ENCODE data around the gene MYOF.
"Not testable (repeated sequence)": the region's sequence is repeated elsewhere in the genome, so short reads cannot be mapped to it uniquely, and the experiment has no call there.

Gene MYOF

GRCh38 chr10:93296151-93296550 is 186.0 kb downstream of the MYOF start:
- no peak for DNase-seq (ENCODE audit: low spot score)

- no peak for DNase-seq (ENCODE audit: low spot score)
Measured at GRCh38 chr10:93293999-93294398, 188.1 kb downstream of the MYOF start.

- DNase-seq (ENCODE audit: low spot score): no peak
Measured at GRCh38 chr10:93290661-93291354, 191.3 kb downstream of the MYOF start.

- DNase-seq (ENCODE audit: low spot score): peak; percentile 94
Measured at GRCh38 chr10:93288679-93289634, 193.2 kb downstream of the MYOF start.

GRCh38 chr10:93287775-93288174 is 194.4 kb downstream of the MYOF start:
- peak; percentile 43 for DNase-seq (ENCODE audit: low spot score)

GRCh38 chr10:93284246-93284645 is 197.9 kb downstream of the MYOF start:
- not testable (repeated sequence) for DNase-seq (ENCODE audit: low spot score)

GRCh38 chr10:93281367-93281720 is 200.8 kb downstream of the MYOF start:
- DNase-seq (ENCODE audit: low spot score): no peak

- peak; percentile 67 for DNase-seq (ENCODE audit: low spot score)
Measured at GRCh38 chr10:93280699-93281366, 201.3 kb downstream of the MYOF start.

- no peak for DNase-seq (ENCODE audit: low spot score)
Measured at GRCh38 chr10:93280121-93280698, 201.9 kb downstream of the MYOF start.

- DNase-seq (ENCODE audit: low spot score): no peak
Measured at GRCh38 chr10:93277360-93277759, 204.8 kb downstream of the MYOF start.

GRCh38 chr10:93274419-93274818 is 207.7 kb downstream of the MYOF start:
- no peak for DNase-seq (ENCODE audit: low spot score)

GRCh38 chr10:93272884-93273675 is 209.1 kb downstream of the MYOF start:
- DNase-seq (ENCODE audit: low spot score): peak; percentile 64

- DNase-seq (ENCODE audit: low spot score): no peak
Measured at GRCh38 chr10:93271347-93271746, 210.8 kb downstream of the MYOF start.

GRCh38 chr10:93269281-93269680 is 212.9 kb downstream of the MYOF start:
- no peak for DNase-seq (ENCODE audit: low spot score)

GRCh38 chr10:93268021-93268420 is 214.1 kb downstream of the MYOF start:
- DNase-seq (ENCODE audit: low spot score): no peak

GRCh38 chr10:93267521-93267920 is 214.6 kb downstream of the MYOF start:
- DNase-seq (ENCODE audit: low spot score): no peak

- DNase-seq (ENCODE audit: low spot score): no peak
Measured at GRCh38 chr10:93266858-93267257, 215.3 kb downstream of the MYOF start.

GRCh38 chr10:93261961-93262610 is 220.0 kb downstream of the MYOF start:
- no peak for DNase-seq (ENCODE audit: low spot score)

- no peak for DNase-seq (ENCODE audit: low spot score)
Measured at GRCh38 chr10:93261089-93261488, 221.0 kb downstream of the MYOF start.

- no peak for DNase-seq (ENCODE audit: low spot score)
Measured at GRCh38 chr10:93259126-93259525, 223.0 kb downstream of the MYOF start.

Data from iPS-NIHi11 (cell line).